NCI-H187 treated with DMSO at 0.1 percent for 48 hours (cell line): ENCODE results near the gene CELF4.

ENCODE experiments used
- DNase-seq: peaks from one replicate; lab custom pipeline; 2025; lab: John Stamatoyannopoulos, UW

Gene CELF4

DNA sequence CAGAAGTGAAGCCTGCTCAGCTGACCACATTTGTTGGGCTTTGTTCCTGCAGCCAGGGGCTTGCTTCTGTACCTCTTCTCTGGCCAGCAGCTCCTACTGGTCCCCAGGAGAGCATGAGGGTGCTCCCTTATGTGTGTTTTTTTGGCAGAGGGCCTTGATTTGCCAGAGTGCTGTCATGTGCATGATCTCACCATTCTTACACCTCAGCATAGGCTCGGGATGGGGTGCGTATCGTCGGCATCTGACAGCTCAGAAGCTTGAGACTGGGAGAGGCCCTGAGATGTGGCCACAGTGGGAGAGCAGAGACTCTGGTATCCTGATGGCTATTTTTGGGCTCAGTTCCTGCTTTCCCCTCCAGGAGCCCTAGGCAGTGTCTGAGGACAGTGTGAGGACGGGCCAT is 71.2 kb downstream of the CELF4 start:
- DNase-seq: no peak

GRCh38 chr18:37493352-37493935 is 72.2 kb downstream of the CELF4 start:
- no peak for DNase-seq

DNA sequence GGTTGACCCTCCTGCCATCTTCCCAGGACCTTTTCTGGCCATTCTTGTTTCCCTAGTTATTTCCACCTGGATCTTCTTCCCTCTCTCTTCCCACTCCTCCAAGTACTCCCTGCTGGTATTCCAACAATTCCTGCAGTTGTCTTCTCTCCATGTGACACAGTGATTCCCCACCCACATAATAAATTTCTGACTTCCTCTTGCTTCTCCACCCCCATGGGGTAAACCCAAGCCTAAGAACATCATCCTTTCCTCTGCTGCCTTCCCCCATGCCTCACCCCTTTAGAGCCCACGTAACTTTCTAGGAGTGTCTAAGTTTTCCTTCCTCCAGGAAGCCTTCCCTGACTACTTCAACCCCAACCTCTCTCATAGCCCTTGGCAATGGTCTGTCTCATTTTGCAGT is 72.6 kb downstream of the CELF4 start:
- DNase-seq: no peak

- no peak for DNase-seq
These were observed 74.1 kb downstream of the CELF4 start for GRCh38 chr18:37491526-37491925.

- DNase-seq: no peak
These were observed 75.6 kb downstream of the CELF4 start for GRCh38 chr18:37489998-37490397.

GRCh38 chr18:37489011-37489410 is 76.6 kb downstream of the CELF4 start:
- no peak for DNase-seq

- no peak for DNase-seq
These were observed 78.2 kb downstream of the CELF4 start for GRCh38 chr18:37487400-37487867.

DNA sequence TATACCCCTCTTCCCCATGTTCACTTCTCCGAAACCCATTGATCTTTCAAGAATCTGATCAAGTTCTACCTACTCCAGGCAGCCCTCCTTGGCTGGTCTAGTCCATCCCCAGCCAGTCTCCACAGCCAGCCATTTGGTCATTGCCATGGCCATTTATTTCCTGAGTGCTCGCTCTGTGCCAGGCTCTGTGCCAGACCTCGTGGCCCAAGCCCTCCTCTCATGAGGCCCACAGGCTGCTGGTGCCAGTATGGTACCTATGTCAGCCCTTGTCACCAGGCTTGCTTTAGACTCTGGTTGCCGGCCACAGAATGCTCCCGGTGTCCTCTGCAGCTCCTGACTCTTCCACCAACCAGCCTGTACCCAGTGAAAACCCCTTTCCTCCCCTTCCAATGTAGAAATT is 78.8 kb downstream of the CELF4 start:
- DNase-seq: no peak

DNA sequence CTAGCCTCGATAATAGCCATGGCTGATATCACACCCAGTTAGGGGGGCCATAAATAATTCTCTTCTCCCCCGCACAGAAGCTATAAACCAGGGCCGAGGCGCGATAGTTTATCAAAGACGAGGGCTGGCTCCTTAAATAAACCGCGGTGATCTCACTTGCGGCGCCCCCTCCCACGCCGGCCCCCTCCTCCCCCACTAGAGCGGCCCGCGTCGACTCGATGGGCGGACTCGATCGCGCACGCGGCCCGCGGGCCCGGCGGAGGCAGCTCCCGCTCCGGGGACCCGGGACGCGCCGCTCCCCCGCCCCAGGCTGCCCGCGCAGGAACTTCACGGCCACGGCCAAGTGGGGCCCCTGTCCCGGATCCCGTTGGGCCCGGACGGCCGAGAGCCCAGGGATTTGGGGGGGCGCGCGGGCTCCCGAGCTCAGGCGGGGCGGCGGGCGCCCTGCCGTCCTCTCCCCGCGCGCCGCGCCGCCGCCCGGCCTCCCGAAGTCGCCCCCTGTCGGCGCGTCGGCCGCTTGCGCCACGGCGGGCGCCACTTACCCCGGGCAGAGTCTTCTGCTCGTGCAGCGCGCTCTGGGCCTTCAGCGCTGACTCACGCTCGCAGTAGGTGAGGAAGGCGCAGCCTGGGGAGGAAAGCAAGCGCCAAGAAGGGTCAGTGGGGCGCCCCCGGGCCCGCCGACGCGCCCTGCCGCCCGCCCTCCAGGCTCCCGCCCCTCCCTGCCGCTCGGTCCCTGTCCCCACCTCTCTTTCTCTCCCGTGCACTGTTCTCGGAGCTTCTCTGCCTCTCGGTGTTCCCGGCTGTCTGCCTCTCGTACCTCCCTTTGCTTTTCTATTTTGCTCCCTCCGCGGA is 80.4 kb downstream of the CELF4 start:
- no peak for DNase-seq

GRCh38 chr18:37483984-37484819 is 81.4 kb downstream of the CELF4 start:
- DNase-seq: no peak

DNA sequence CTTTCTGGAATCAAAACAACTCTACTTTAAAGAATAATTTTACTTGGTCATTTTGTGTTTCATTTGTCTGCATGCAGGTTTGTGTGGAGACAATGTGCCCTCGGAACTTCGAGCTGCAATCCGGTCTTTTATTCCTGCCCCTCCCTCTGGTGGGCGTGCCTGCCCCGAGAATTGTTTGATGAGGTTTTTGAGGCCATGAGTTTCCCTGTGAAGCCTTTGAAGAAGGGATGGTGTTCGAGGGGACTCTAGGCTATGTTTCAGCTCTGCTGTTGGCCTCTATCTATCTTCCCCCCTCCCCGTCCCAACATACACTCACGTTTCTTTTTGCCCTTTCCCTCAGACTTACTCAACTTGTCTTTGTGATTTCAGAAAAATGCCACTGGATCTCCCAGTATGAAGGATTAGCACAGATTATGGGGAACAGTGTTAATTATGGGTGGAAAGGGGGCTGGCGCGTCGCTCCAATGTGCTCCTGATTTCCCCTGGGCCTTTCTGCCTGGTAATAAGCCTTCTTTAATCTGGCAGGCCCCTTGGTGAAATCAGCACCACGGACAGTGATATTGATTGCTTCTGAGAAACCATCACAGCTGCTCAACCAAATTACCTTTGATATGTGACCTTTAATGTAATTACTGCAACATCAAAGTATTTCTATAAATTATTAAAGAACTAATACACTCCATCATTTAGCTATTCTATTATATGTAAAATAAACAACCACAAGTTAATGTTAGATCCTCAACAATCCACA is 82.2 kb downstream of the CELF4 start:
- no peak for DNase-seq

DNA sequence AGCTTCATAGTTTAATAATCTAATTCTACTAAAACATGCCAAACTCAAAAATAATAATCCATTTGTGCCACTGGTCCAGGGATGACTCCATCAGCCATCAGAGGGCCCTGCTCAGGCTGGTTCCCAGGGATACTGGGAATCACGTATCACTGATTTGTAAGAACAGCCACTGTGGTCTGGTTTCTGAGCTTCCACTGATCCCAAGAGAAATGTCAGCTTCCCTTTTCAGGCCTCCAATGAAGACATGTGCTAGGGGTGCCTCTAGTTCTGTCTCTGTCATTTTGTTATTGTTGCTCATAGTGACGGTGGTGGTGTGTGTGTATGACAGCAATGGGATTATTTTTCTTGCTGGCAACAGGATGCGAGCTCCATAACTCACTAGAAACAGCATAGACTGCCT is 83.2 kb downstream of the CELF4 start:
- DNase-seq: no peak

- DNase-seq: no peak
These were observed 83.6 kb downstream of the CELF4 start for GRCh38 chr18:37482002-37482401.

- DNase-seq: no peak
These were observed 84.1 kb downstream of the CELF4 start for GRCh38 chr18:37481491-37481890.

- no peak for DNase-seq
These were observed 84.5 kb downstream of the CELF4 start for GRCh38 chr18:37481072-37481471.

- DNase-seq: no peak
These were observed 88.8 kb downstream of the CELF4 start for GRCh38 chr18:37476611-37477295.

DNA sequence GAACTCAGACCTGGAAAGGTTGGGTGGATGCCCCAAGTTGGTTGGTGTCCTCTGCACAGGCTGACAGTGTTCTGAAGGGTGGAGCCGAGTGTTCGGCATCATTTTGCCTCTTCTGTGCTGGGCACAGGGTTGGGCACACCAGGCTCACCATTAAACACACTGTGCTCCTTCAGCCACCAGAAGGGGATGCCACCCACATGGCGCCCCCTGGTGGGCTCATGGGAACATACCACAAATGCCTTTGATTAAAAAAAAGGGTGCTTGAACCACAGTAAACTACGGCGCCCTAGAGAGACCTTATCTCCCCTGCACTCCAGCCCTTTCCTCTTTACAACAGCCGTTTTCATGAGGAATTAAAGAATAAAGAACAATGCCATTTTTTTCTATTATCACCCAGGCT is 89.4 kb downstream of the CELF4 start:
- no peak for DNase-seq

DNA sequence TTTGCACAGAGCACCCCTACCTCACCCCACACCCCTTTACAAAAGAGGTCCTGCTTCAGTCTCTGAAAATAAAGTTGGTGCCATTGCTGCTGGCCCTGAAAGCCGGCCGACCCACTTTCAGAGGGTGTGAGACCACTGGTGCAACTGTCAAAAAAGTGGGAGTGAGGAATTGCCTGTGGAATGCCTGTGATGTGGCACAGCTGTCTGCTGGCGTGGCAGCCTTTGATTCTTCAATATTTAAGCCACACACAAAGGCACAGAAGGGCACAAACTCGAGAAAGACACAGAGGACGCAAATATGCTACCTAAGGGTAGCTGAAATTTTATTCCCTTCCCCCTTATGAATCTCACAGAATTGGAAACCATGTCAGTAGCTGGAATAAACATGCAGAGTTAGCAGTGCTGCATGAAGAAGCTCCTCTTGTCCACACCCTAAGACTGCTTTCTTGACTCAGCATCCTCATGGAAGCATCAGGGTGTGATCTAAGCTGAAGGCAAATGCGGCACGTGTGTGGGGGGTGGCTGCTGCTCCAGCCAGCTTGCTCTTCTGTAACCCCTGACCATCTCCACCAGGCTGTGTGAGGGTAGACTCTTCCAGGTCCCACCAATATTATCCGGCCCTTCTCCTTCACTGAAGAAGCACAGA is 92.3 kb downstream of the CELF4 start:
- no peak for DNase-seq

GRCh38 chr18:37471637-37472036 is 94.0 kb downstream of the CELF4 start:
- no peak for DNase-seq

- DNase-seq: no peak
These were observed 94.6 kb downstream of the CELF4 start for GRCh38 chr18:37470986-37471385.
